Neural cell (in vitro differentiated cells): ENCODE data around the gene TRAPPC2L. TPM values are rescaled to one million over a fixed set of nuclear protein-coding genes. Genes with fewer than 3 reads are reported as not detected.

Source experiments
- H2AFZ ChIP-seq: fragments of 200-600, 300-800 bp; sonication (generic), shearing (Covaris generic); 2 replicates; pipeline ENCODE4 v1.6.0; 2014; ENCODE audit warnings: low read depth, mild to moderate bottlenecking, antibody characterized with exemption, low read length, moderate library complexity
- H3F3A ChIP-seq: fragments of 200-600 bp; shearing (Covaris generic); 2 replicates; pipeline ENCODE4 v1.6.1; 2016; ENCODE audit warnings: mild to moderate bottlenecking, moderate library complexity, mixed read lengths, antibody characterized with exemption, low read length; ENCODE audit not compliant: insufficient read depth, poor library complexity, severe bottlenecking
- H3K27ac ChIP-seq: fragments of 200-600, 300-800 bp; sonication (generic), shearing (Covaris generic); 2 replicates; pipeline ENCODE4 v1.5.1; 2014; ENCODE audit warnings: mild to moderate bottlenecking, low read length, moderate library complexity
- H3K27me3 ChIP-seq: fragments of 300-800, 200-600 bp; sonication (generic), shearing (Covaris generic); 2 replicates; pipeline ENCODE4 v1.6.0; 2014; ENCODE audit warnings: mild to moderate bottlenecking, low read depth, low read length, moderate library complexity; ENCODE audit not compliant: insufficient read depth
- H3K36me3 ChIP-seq: fragments of 300-800, 200-600 bp; sonication (generic), shearing (Covaris generic); 2 replicates; pipeline ENCODE4 v1.5.1; 2014; ENCODE audit warnings: mild to moderate bottlenecking, antibody characterized with exemption, low read length, moderate library complexity; ENCODE audit not compliant: insufficient read depth
- H3K4me2 ChIP-seq: fragments of 300-800, 200-600 bp; sonication (generic), shearing (Covaris generic); 2 replicates; pipeline ENCODE4 v1.6.0; 2014; ENCODE audit warnings: mild to moderate bottlenecking, low read length
- H3K4me3 ChIP-seq: fragments of 300-800, 200-600 bp; sonication (generic), shearing (Covaris generic); 2 replicates; pipeline ENCODE4 v1.5.1; 2014; ENCODE audit warnings: mild to moderate bottlenecking, low read length, moderate library complexity
- H3K79me2 ChIP-seq: fragments of 200-600 bp; shearing (Covaris generic); replicated peaks from 2 replicates; pipeline ENCODE4 v1.6.0; 2014; ENCODE audit warnings: mild to moderate bottlenecking, low read length, moderate library complexity; ENCODE audit not compliant: insufficient read depth
- H3K9ac ChIP-seq: fragments of 300-800, 200-600 bp; sonication (generic), shearing (Covaris generic); 2 replicates; pipeline ENCODE4 v1.6.1; 2016; ENCODE audit warnings: mild to moderate bottlenecking, low read length, mixed read lengths
- H3K9me2 ChIP-seq: fragments of 200-600 bp; shearing (Covaris generic); 2 replicates; pipeline ENCODE4 v1.6.1; 2016; ENCODE audit warnings: mild to moderate bottlenecking, low read length, mixed read lengths; ENCODE audit not compliant: insufficient read depth
- H3K9me3 ChIP-seq: fragments of 200-600, 300-800 bp; sonication (generic), shearing (Covaris generic); 2 replicates; pipeline ENCODE4 v1.6.1; 2016; ENCODE audit warnings: mild to moderate bottlenecking, mixed run types, low read length, moderate library complexity, mixed read lengths
- H4K20me1 ChIP-seq: fragments of 200-600 bp; shearing (Covaris generic); 2 replicates; pipeline ENCODE4 v1.6.1; 2016; ENCODE audit warnings: mild to moderate bottlenecking, mixed run types; ENCODE audit not compliant: insufficient read depth
- CTCF ChIP-seq: fragments of 450-650 bp; IDR thresholded peaks from 2 replicates; pipeline ENCODE4 v1.5.1; 2014; ENCODE audit warnings: antibody characterized with exemption, mild to moderate bottlenecking, moderate library complexity; ENCODE audit not compliant: poor library complexity, severe bottlenecking
- EP300 ChIP-seq: fragments of 450-650 bp; conservative IDR thresholded peaks from 2 replicates; pipeline ENCODE4 v1.6.1; 2014; ENCODE audit warnings: antibody characterized with exemption, mild to moderate bottlenecking, moderate library complexity; ENCODE audit not compliant: poor library complexity, severe bottlenecking
- EZH2 ChIP-seq: fragments of 200-600, 300-800 bp; shearing (Covaris generic), sonication (generic); IDR thresholded peaks from 2 replicates; pipeline ENCODE4 v1.6.1; 2014; ENCODE audit warnings: antibody characterized with exemption, low read length, borderline replicate concordance, mild to moderate bottlenecking; ENCODE audit not compliant: insufficient read depth, poor library complexity, severe bottlenecking
- MXI1 ChIP-seq: fragments of 450-650 bp; conservative IDR thresholded peaks from 2 replicates; pipeline ENCODE4 v1.6.1; 2014; ENCODE audit warnings: antibody characterized with exemption, mild to moderate bottlenecking; ENCODE audit not compliant: poor library complexity, severe bottlenecking
- POLR2AphosphoS5 ChIP-seq: IDR thresholded peaks from 2 replicates; pipeline ENCODE4 v1.6.1; 2012
- RAD21 ChIP-seq: fragments of 450-650 bp; conservative IDR thresholded peaks from 2 replicates; pipeline ENCODE4 v1.6.1; 2014; ENCODE audit warnings: antibody characterized with exemption, mild to moderate bottlenecking, moderate library complexity
- REST ChIP-seq: IDR thresholded peaks from 2 replicates; pipeline ENCODE4 v1.6.1; 2012; ENCODE audit warnings: borderline replicate concordance
- SMC3 ChIP-seq: fragments of 450-650 bp; conservative IDR thresholded peaks from 2 replicates; pipeline ENCODE4 v1.6.1; 2014; ENCODE audit warnings: antibody characterized with exemption, mild to moderate bottlenecking, moderate library complexity; ENCODE audit not compliant: poor library complexity
- TAF1 ChIP-seq: IDR thresholded peaks from 2 replicates; pipeline ENCODE4 v1.6.1; 2012; ENCODE audit warnings: low read depth
- polyA plus RNA-seq: library from polyadenylated mRNA; depleted of rRNA; stranded (reverse); fragments of >200 nt; gene quantifications from 2 replicates; pipeline ENCODE4 v1.2.3, GENCODE V29; 2014

The TRAPPC2L gene
- polyA plus RNA-seq, 1 donor from 2014 or later = 70.2 TPM

GRCh38 chr16:88824256-88825077 lies 32.5 kb upstream of the TRAPPC2L start:
- Histone ChIP-seq H3K36me3 (no peaks in the 10 kb centered on the region), H3K27ac (no peak overlapping the region), H3K4me3 (no peak overlapping the region), H2AFZ (no peak overlapping the region), H3K4me2 (no peak overlapping the region), H3K9me3 (no peaks in the 10 kb centered on the region), H3F3A (no peaks in the 10 kb centered on the region), H3K79me2 (no peaks in the 10 kb centered on the region), H4K20me1 (no peaks in the 10 kb centered on the region), H3K9ac (no peak overlapping the region), H3K27me3 (no peaks in the 10 kb centered on the region), H3K9me2 (no peaks in the 10 kb centered on the region)
- no peak for TF ChIP-seq CTCF
- TF ChIP-seq POLR2AphosphoS5 = no peak
- TF ChIP-seq MXI1 = no peak
- TF ChIP-seq RAD21 = no peak
- TF ChIP-seq REST = no peak
- TF ChIP-seq TAF1 = no peak
- TF ChIP-seq EP300 = no peak
- no peak for TF ChIP-seq EZH2
- TF ChIP-seq SMC3 = no peak

GRCh38 chr16:88825146-88825545 lies 31.8 kb upstream of the TRAPPC2L start:
- no peaks in the 10 kb centered on the region for H3K79me2 ChIP-seq
- H3K4me2 ChIP-seq = no peak overlapping the region
- no peaks in the 10 kb centered on the region for H3K9me2 ChIP-seq
- TF ChIP-seq CTCF (no peak), POLR2AphosphoS5 (no peak), MXI1 (no peak), REST (no peak), EP300 (no peak), RAD21 (no peak), EZH2 (no peak), TAF1 (no peak), SMC3 (no peak)
- H3K4me3 ChIP-seq = no peak overlapping the region
- H2AFZ ChIP-seq = no peak overlapping the region
- no peaks in the 10 kb centered on the region for H3K9me3 ChIP-seq
- no peaks in the 10 kb centered on the region for H3K27me3 ChIP-seq
- no peak overlapping the region for H3K27ac ChIP-seq
- no peaks in the 10 kb centered on the region for H4K20me1 ChIP-seq
- no peaks in the 10 kb centered on the region for H3F3A ChIP-seq
- H3K9ac ChIP-seq = no peak overlapping the region
- H3K36me3 ChIP-seq = no peaks in the 10 kb centered on the region
